CD1c-positive myeloid dendritic cell (primary cell): Measurements from ENCODE around the gene MCHR1.
"Not testable (repeated sequence)": the region's sequence is repeated elsewhere in the genome, so short reads cannot be mapped to it uniquely, and the experiment has no call there.

Experiments used
- DNase-seq: peaks from one replicate; pipeline ENCODE4 v3.0.0-alpha.2; 2016; ENCODE audit errors: extremely low spot score

Gene MCHR1

GRCh38 chr22:40691532-40691931 is 12.2 kb downstream of the MCHR1 start:
- DNase-seq, result no peak

DNA sequence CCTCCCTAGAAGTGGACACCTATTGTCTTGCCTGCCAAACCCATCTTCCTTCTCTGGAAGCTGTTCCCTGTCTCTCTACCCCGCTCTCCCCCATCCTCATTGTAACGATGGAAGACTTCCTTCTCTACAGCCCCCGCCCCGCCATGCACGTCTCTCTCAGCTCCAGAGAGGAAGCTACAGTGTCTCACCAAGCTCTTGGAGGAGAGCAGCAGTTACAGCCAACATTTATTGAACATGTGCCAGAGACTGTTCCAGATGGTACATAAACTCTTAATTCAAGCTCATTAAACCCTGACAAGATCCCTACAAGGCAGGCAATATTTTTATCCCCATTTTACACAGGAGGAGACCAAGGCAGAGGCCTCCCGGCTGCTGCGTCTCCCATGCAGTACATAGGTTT is 15.1 kb downstream of the MCHR1 start:
- DNase-seq, result peak; percentile 41

DNA sequence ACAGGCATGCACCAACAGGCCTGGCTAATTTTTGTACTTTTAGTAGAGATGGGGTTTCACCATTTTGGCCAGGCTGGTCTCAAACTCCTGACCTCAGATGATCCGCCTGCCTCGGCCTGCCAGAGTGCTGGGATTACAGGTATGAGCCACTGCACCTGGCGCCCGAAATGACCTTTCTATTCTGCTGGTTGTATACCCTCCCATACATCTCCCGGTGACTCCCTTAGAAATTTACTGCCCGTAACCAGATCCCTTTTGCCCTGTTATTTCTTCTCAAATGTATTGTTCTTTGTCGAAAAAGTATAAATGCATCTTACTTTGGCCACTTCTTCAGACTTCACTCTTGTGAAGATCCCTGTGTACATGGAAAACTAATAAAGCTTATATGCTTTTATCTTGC is 22.0 kb downstream of the MCHR1 start:
- DNase-seq, result no peak

DNA sequence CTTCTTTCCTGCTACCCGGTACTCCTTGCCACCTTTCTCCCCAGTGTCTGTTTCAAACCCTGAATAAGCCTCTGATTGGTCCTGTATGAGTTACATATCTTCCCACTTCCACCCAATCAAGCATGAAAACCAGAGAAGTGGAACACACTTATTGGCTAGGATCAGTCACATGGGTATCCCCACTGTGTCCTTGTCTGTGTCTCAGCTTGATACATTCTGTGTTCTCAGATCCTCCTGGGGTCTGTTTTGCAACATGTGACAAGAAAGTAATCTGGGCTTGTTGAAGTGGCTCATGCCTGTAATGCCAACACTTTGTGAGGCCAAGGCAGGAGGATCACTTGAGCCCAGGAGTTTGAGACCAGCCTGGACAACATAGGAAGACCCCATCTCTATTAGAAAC is 23.9 kb downstream of the MCHR1 start:
- DNase-seq, result peak; percentile 12

DNA sequence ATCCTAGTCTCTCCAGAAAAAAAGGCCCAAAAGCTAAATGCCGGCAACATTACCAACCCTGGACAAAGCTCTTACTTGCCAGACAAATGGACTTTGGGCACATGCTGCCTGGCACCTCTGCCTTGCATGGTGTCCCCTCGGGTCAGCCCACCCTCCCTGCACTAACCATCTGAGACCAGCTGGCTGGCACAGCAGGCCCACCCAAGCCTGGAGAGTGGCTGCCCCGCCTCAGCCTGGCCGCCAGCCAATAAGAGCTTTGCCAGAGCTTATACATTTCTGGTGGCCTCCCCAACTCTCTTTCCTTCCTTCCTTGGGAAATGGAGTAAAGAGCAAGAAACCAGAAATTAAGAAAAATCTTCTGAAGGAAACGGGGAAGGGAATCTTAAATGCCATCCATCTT is 24.5 kb downstream of the MCHR1 start:
- DNase-seq, result no peak

GRCh38 chr22:40705918-40706682 is 26.8 kb downstream of the MCHR1 start:
- DNase-seq, result peak; percentile 5

- DNase-seq, result no peak
These were observed 27.9 kb downstream of the MCHR1 start for GRCh38 chr22:40707154-40707553.

- no peak for DNase-seq
These were observed 28.9 kb downstream of the MCHR1 start for GRCh38 chr22:40708177-40708576.

DNA sequence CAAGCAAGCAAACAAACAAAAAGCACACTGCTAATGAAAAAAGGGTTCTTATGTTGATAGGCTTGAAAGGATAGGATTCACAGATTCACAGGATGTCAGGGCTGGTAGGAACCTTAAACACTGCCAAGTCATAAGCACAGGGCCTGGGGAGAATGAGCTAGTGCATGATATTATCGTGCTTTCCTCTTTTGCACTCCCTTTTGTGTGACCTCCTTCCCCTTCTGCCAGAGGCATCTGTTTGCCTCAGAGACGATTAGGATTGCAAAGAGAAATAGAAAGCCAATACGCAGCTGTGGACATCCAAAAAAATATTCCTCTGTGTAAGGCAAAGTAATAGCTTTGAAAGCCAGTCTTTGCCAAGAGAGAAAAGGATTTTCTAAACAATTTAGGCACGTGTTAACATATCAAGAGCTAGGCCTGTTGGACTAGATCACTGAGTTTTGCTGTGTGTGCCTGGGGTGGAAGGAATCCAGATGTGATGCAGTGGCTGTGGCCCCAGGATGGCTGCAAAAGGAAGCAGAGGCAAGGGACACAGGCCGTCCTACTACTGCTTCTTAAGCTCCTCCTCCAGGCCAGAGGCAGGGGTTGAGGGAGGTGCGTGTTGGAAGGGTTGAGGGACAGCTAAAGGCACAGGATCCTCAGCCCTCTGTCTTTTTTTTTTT is 30.6 kb downstream of the MCHR1 start:
- no peak for DNase-seq

GRCh38 chr22:40712311-40712710 is 33.0 kb downstream of the MCHR1 start:
- DNase-seq, result no peak

- DNase-seq, result no peak
These were observed 35.4 kb downstream of the MCHR1 start for GRCh38 chr22:40714499-40715337.

GRCh38 chr22:40716116-40716515 is 36.8 kb downstream of the MCHR1 start:
- no peak for DNase-seq

DNA sequence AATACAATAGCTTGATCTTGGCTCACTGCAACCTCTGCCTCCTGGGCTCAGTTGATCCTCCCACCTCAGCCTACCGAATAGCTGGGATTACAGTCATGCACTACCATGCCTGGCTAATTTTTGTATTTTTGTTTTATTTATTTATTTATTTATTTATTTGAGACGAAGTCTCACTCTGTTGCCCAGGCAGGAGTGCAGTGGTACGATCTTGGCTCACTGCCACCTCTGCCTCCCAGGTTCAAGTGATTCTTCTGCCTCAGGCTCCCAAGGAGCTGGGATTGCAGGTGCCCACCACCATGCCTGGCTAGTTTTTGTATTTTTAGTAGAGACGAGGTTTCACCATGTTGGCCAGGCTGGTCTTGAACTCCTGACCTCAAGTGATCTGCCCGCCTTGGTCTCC is 38.4 kb downstream of the MCHR1 start:
- DNase-seq, result not testable (repeated sequence)

- no peak for DNase-seq
These were observed 39.2 kb downstream of the MCHR1 start for GRCh38 chr22:40718250-40719204.

GRCh38 chr22:40719599-40719998 is 40.3 kb downstream of the MCHR1 start:
- no peak for DNase-seq

DNA sequence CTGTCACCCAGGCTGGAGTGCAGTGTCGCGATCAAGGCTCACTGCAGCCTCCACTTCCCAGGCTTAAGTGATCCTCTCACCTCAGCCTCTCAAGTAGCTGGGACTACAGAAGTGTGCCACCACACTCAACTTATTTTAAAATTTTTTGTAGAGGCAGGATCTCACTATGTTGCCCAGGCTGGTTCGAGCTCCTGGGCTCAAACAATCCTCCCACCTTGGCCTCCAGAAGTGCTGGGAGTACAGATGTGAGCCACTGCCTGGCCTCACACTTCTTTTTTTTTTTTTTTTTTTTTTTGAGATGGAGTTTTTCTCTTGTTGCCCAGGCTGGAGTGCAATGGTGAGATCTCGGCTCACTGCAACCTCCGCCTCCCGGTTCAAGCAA is 40.9 kb downstream of the MCHR1 start:
- DNase-seq, result not testable (repeated sequence)

DNA sequence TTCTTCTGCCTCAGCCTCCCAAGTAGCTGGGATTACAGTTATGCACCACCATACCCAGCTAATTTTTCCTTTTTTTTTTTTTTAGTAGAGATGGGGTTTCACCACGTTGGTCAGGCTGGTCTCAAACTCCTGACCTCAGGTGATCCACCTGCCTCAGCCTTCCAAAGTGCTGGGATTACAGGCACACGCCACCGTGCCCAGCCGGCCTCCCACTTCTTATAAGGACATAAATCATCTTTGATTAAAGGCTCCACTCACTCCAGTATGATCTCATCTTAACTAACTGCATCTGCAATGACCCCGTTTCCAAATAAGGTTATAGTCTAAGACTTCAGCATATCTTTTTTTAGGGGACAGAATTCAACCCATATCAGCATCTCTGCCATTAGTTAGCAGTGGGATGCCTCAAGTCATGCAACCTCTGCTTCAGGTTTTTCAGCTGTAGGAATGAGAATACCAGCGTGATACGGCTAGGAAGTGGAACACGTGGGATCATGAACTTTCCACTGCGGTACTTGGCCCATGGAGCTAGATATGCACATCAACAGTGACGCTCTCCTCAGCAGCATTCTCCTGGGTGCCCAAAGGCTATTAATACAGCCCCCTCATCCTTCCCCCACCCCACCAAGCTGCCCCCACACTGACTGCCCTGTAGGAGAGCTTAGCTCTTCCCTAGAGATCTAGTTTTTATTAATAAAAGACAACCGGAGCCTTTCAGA is 41.4 kb downstream of the MCHR1 start:
- DNase-seq, result no peak

GRCh38 chr22:40721266-40721665 is 42.0 kb downstream of the MCHR1 start:
- DNase-seq, result no peak

- no peak for DNase-seq
These were observed 44.2 kb downstream of the MCHR1 start for GRCh38 chr22:40723396-40723933.

DNA sequence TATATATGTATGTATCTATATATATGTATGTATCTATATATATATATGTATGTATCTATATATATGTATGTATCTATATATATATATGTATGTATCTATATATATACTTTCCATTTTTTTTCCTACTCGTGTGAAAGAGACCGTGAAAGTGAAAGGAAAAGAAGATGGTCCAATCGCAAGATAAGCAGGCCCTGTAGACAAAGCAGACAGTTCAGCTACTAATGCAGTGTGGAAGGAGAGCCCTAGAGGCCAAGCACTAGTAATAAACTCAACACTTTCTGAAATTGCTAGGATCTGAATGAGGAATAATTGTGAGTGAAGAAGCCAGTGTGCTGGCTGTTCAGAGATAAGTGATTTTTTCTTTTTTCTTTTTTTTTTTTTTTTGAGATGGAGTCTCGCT is 47.2 kb downstream of the MCHR1 start:
- DNase-seq, result no peak
